ENCODE data around the gene TSEN2.

The TSEN2 gene

GRCh38 chr3:12557473-12558100 lies 73.3 kb downstream of the TSEN2 start:
- no peak for DNase-seq

DNA sequence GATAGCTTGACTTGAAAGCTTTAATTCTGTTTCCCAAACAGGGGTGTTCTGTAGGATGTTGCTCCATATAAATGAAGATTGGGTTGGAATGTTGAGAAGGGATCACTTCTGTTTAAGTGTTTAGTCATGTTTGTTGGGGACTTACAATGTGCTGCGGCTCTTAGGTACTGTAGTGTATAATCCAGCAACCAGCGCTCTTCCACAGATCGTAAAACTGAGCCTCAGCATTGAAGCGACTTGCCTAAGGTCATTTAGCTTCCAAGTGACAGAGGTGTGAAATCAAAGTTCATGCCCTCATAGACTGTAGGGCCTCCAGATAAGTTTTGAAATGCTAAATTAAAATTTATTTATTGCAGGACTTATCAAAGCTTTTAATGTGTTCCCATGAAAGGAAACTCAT lies 74.4 kb downstream of the TSEN2 start:
- DNase-seq, result no peak

- DNase-seq, result no peak
Observed at GRCh38 chr3:12559520-12559919, 75.2 kb downstream of the TSEN2 start.

GRCh38 chr3:12560505-12561190 lies 76.4 kb downstream of the TSEN2 start:
- DNase-seq, result no peak

DNA sequence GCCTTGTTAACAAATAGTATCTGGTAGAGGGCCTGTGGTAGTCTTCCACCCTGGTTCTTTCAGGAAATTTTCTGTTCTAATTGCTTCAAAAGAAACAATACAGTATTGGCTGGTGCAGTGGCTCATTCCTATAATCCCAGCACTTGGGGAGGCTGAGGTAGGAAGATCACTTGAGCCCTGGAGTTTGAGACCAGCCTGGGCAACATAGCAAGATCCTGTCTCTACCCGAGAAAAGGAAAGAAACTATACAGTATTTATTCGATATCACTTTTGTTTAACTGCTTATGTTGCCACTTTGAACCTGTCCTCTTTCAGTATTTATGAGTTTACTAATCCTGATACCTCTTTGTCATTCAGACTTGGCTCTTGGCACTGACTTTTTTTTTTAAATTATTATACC lies 77.1 kb downstream of the TSEN2 start:
- DNase-seq, result no peak

- DNase-seq, result no peak
Observed at GRCh38 chr3:12562451-12562850, 78.2 kb downstream of the TSEN2 start.

GRCh38 chr3:12566976-12567375 lies 82.7 kb downstream of the TSEN2 start:
- no peak for DNase-seq

DNA sequence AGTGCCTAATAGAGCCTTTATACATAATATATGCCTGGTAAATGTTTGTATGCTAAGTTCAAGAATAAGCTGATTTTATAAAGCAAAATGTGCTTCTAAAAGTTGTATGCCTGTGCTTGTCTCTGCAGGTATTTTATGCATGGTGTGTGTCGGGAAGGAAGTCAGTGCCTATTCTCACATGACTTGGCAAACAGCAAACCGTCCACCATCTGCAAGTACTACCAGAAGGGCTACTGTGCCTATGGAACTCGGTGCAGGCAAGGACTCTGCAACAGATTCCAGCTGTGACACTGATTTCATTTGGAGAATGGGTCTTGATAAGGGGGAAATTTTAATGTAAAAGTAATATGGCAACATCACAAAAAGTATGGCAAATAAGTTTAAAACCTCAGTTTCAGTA lies 84.5 kb downstream of the TSEN2 start:
- DNase-seq, result no peak

- DNase-seq, result no peak
Observed at GRCh38 chr3:12569836-12570235, 85.6 kb downstream of the TSEN2 start.

DNA sequence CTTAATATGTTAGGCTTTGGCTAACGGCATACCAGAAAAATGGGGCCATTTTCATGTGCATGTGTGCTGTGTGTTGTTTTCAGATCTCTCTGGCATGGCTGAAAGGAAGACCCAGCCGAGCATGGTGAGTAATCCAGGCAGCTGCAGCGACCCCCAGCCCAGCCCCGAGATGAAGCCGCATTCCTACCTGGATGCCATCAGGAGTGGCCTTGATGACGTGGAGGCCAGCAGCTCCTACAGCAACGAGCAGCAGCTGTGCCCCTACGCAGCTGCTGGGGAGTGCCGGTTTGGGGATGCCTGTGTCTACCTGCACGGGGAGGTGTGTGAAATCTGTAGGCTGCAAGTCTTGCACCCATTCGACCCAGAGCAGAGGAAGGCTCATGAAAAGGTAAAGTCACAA lies 87.7 kb downstream of the TSEN2 start:
- no peak for DNase-seq

DNA sequence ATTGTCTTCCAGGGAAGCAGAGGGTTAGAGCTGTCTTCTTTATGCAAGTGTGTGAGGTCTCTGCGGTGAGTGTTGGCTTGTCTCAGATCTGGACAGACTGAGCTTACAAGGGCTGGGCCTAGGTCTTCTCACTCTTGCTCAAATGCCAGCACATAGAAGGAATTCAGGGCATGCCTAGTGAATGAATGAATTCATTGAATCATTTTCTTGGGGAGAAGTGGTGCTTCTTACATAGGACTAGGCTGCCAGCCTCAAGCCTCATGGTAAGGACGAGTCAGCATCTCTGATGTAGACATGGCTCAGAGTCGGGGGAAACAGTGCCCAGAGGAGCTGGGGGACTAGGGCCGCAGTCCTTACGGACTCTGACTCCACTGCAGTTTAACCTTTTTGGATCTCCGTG lies 89.9 kb downstream of the TSEN2 start:
- no peak for DNase-seq

DNA sequence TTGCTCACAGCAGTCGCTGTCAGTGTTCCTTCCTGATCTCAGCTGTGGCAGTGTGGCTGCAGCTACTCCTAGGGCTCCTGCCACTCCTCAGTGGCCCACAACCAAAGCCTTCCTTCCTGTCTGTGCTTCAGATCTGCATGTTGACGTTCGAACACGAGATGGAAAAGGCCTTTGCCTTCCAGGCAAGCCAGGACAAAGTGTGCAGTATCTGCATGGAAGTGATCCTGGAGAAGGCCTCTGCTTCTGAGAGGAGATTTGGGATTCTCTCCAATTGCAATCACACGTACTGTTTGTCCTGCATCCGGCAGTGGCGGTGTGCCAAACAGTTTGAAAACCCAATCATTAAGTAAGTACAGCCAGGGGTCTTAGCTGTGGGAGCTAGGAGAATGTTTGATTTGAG lies 90.4 kb downstream of the TSEN2 start:
- no peak for DNase-seq

- DNase-seq, result no peak
Observed at GRCh38 chr3:12577379-12577778, 93.1 kb downstream of the TSEN2 start.

GRCh38 chr3:12578742-12579141 lies 94.5 kb downstream of the TSEN2 start:
- DNase-seq, result no peak

DNA sequence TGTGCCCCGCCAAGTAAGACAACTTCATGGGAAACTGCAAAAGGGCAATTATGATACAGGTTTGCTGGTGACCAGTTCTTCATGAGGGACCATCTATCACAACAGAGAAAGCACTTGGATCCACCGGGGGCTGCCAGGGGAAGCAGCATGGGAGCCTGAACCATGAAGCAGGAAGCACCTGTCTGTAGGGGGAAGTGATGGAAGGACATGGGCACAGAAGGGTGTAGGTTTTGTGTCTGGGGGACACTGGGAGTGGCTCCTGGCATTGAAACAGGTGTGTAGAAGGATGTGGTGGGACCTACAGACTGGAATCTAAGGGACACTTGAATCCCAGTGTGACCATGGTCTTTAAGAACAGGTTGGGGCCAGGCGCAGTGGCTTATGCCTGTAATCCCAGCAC lies 95.2 kb downstream of the TSEN2 start:
- no peak for DNase-seq

GRCh38 chr3:12579905-12580304 lies 95.6 kb downstream of the TSEN2 start:
- no peak for DNase-seq

GRCh38 chr3:12582730-12583129 lies 98.5 kb downstream of the TSEN2 start:
- no peak for DNase-seq
